GM23338 (cell line): ENCODE measurements around the gene FABP6. TPM values are rescaled to one million over a fixed set of nuclear protein-coding genes. Genes with fewer than 3 reads are reported as not detected.

Source experiments
- ATAC-seq: fragments of 200-7000 bp; cut with Tn5 transposase; 3 replicates; pipeline ENCODE4 v1.9.1; 2020
- DNase-seq: peaks from one replicate; pipeline ENCODE4 v3.0.0-alpha.2; 2015; ENCODE audit warnings: low spot score
- H2AFZ ChIP-seq: fragments of 200-600 bp; sonication (generic); 2 replicates; pipeline ENCODE4 v1.8.0; 2016; ENCODE audit warnings: antibody characterized with exemption, mild to moderate bottlenecking, moderate library complexity
- H3F3A ChIP-seq: fragments of 200-600 bp; sonication (generic); replicated peaks from 2 replicates; pipeline ENCODE4 v1.8.0; 2017; ENCODE audit warnings: antibody characterized with exemption, mixed run types, low read depth
- H3K27ac ChIP-seq: fragments of 200-600 bp; sonication (generic); 2 replicates; pipeline ENCODE4 v1.6.1; 2016; ENCODE audit warnings: low read depth
- H3K27me3 ChIP-seq: fragments of 200-600 bp; sonication (generic); 2 replicates; pipeline ENCODE4 v1.8.0; 2016; ENCODE audit warnings: mild to moderate bottlenecking, mixed run types, moderate library complexity; ENCODE audit not compliant: insufficient read depth
- H3K36me3 ChIP-seq: fragments of 200-600 bp; sonication (generic); 2 replicates; pipeline ENCODE4 v1.8.0; 2016; ENCODE audit warnings: mild to moderate bottlenecking; ENCODE audit not compliant: insufficient read depth
- H3K4me1 ChIP-seq: fragments of 200-600 bp; sonication (generic); 2 replicates; pipeline ENCODE4 v1.8.0; 2016; ENCODE audit warnings: mild to moderate bottlenecking, moderate library complexity; ENCODE audit not compliant: insufficient read depth
- H3K4me2 ChIP-seq: fragments of 200-600 bp; sonication (generic); 2 replicates; pipeline ENCODE4 v1.7.1; 2017; ENCODE audit warnings: mixed run types
- H3K4me3 ChIP-seq: fragments of 200-600 bp; sonication (generic); 2 replicates; pipeline ENCODE4 v1.6.1; 2016; ENCODE audit warnings: mixed run types
- H3K79me2 ChIP-seq: fragments of 200-600 bp; sonication (generic); replicated peaks from 2 replicates; pipeline ENCODE4 v1.8.0; 2017; ENCODE audit warnings: mild to moderate bottlenecking; ENCODE audit not compliant: insufficient read depth
- H3K9me2 ChIP-seq: fragments of 200-600 bp; sonication (generic); 2 replicates; pipeline ENCODE4 v1.8.0; 2017; ENCODE audit not compliant: insufficient read depth
- H4K20me1 ChIP-seq: fragments of 200-600 bp; sonication (generic); replicated peaks from 2 replicates; pipeline ENCODE4 v1.8.0; 2017; ENCODE audit warnings: mild to moderate bottlenecking; ENCODE audit not compliant: insufficient read depth
- H3K27ac Mint-ChIP-seq: 2 replicates; pipeline ENCODE4 v1.8.0; 2020; ENCODE audit warnings: inconsistent platforms, mild to moderate bottlenecking, moderate library complexity, mixed read lengths
- H3K27me3 Mint-ChIP-seq: 3 replicates; pipeline ENCODE4 v1.8.0; 2022; ENCODE audit warnings: low read depth, mild to moderate bottlenecking, moderate library complexity, mixed read lengths, inconsistent platforms; ENCODE audit not compliant: insufficient read depth, poor library complexity
- H3K36me3 Mint-ChIP-seq: 3 replicates; pipeline ENCODE4 v1.8.0; 2021; ENCODE audit warnings: low read depth, mild to moderate bottlenecking, inconsistent platforms, moderate library complexity, mixed read lengths
- H3K4me1 Mint-ChIP-seq: 3 replicates; pipeline ENCODE4 v1.8.0; 2020; ENCODE audit warnings: mild to moderate bottlenecking, inconsistent platforms, mixed read lengths
- H3K4me3 Mint-ChIP-seq: 3 replicates; pipeline ENCODE4 v1.8.0; 2021; ENCODE audit warnings: moderate library complexity, mild to moderate bottlenecking, inconsistent platforms, mixed read lengths
- H3K9me3 Mint-ChIP-seq: 3 replicates; pipeline ENCODE4 v1.8.0; 2020; ENCODE audit warnings: moderate library complexity, mild to moderate bottlenecking, inconsistent platforms, mixed read lengths
- CREB1 ChIP-seq: fragments of 250-450 bp; sonication (Bioruptor Pico); IDR thresholded peaks from 2 replicates; pipeline ENCODE4 v1.5.0; 2020; ENCODE audit warnings: low read depth, mild to moderate bottlenecking, moderate library complexity
- CTCF ChIP-seq, 2 experiments: fragments of 200-600 bp in 1 of 2; sonication (generic) in 1 of 2; conservative IDR thresholded peaks; 2 replicates each; pipeline versions ENCODE4 v1.5.1 to v1.6.1; 2016 to 2017; ENCODE audit warnings: antibody characterized with exemption in 2 of 2, low read depth in 2 of 2, mild to moderate bottlenecking in 2 of 2, moderate library complexity in 1 of 2
- ETS1 ChIP-seq: IDR thresholded peaks from 2 replicates; pipeline ENCODE4 v1.6.1; 2016; ENCODE audit warnings: antibody characterized with exemption
- EZH2 ChIP-seq: fragments of 200-600 bp; sonication (generic); IDR thresholded peaks from one replicate; pipeline ENCODE4 v1.8.0; 2017; ENCODE audit warnings: antibody characterized with exemption, mild to moderate bottlenecking, low read depth; ENCODE audit not compliant: unreplicated experiment
- EZH2phosphoT487 ChIP-seq: fragments of 200-600 bp; sonication (generic); IDR thresholded peaks from one replicate; pipeline ENCODE4 v1.8.1; 2018; ENCODE audit warnings: antibody characterized with exemption; ENCODE audit not compliant: unreplicated experiment
- JUNB ChIP-seq: IDR thresholded peaks from one replicate; pipeline ENCODE4 v1.6.1; 2016; ENCODE audit warnings: antibody characterized with exemption; ENCODE audit not compliant: unreplicated experiment
- NANOG ChIP-seq: IDR thresholded peaks from 2 replicates; pipeline ENCODE4 v1.6.1; 2016; ENCODE audit warnings: antibody characterized with exemption, borderline replicate concordance
- POLR2AphosphoS5 ChIP-seq: IDR thresholded peaks from 2 replicates; pipeline ENCODE4 v1.6.1; 2016; ENCODE audit warnings: antibody characterized with exemption, low read depth
- REST ChIP-seq: IDR thresholded peaks from one replicate; pipeline ENCODE4 v1.6.1; 2018; ENCODE audit warnings: antibody characterized with exemption; ENCODE audit not compliant: unreplicated experiment
- STAT1 ChIP-seq: IDR thresholded peaks from one replicate; pipeline ENCODE4 v1.6.1; 2016; ENCODE audit warnings: antibody characterized with exemption; ENCODE audit not compliant: unreplicated experiment
- ZNF114 ChIP-seq: fragments of 250-450 bp; sonication (Bioruptor Pico); IDR thresholded peaks from 2 replicates; pipeline ENCODE4 v1.5.0; 2020; ENCODE audit warnings: mild to moderate bottlenecking, moderate library complexity
- ZNF331 ChIP-seq: fragments of 250-450 bp; sonication (Bioruptor Pico); IDR thresholded peaks from 2 replicates; pipeline ENCODE4 v1.5.0; 2020; ENCODE audit warnings: low read depth, mild to moderate bottlenecking, moderate library complexity
- ZNF462 ChIP-seq: fragments of 250-450 bp; sonication (Bioruptor Pico); IDR thresholded peaks from 2 replicates; pipeline ENCODE4 v1.5.0; 2020; ENCODE audit warnings: mild to moderate bottlenecking, moderate library complexity
- polyA plus RNA-seq: library from polyadenylated mRNA; unstranded; fragments of >200 nt; fragmentation: Nextera tagmentation; extraction: Ambion mirVana; gene quantifications from 2 replicates; pipeline ENCODE4 v1.2.1, GENCODE V29; 2016
- total RNA-seq: library from RNA; depleted of rRNA; stranded (reverse); fragments of >200 nt; shearing (Covaris generic); gene quantifications from 2 replicates; pipeline ENCODE4 v1.2.3, GENCODE V29; 2014

Gene FABP6
- total and polyA plus RNA-seq, 2 experiments from 2014 or later, result 2.2 to 7.5 TPM

- H3K27me3 Mint-ChIP-seq, result no peaks in the 10 kb centered on the region
- peak overlapping the region; percentile 76 for H3K27ac ChIP-seq
- peaks cover 32% of the 10 kb centered on the region for H3K36me3 Mint-ChIP-seq
- H3K4me1 ChIP-seq, result peaks cover 36% of the 10 kb centered on the region
- peaks cover 11% of the 10 kb centered on the region for H3F3A ChIP-seq
- peak overlapping the region; percentile 94 for H3K27ac Mint-ChIP-seq
- no peaks in the 10 kb centered on the region for H3K27me3 ChIP-seq
- H3K36me3 ChIP-seq, result peaks cover 7% of the 10 kb centered on the region; the same call in 1 of the 2 replicates
- no peaks in the 10 kb centered on the region for H4K20me1 ChIP-seq
- peak overlapping the region; percentile 38; the same call in 1 of the 3 replicates for H3K4me3 Mint-ChIP-seq
- TF ChIP-seq ETS1 (no peak), POLR2AphosphoS5 (no peak), EZH2 (no peak), EZH2phosphoT487 (no peak), ZNF114 (CRISPR knock-in tag) (no peak), ZNF331 (CRISPR knock-in tag) (no peak), REST (no peak), CTCF (conservative IDR thresholded peaks at IDR 0.05; ENCODE audit: low read depth in 2 of 2) (no peak), JUNB (no peak), NANOG (no peak), CREB1 (no peak), ZNF462 (CRISPR knock-in tag) (no peak), STAT1 (no peak)
- H3K4me2 ChIP-seq, result peak overlapping the region; percentile 64
- DNase-seq (peak; percentile 62), ATAC-seq (peak; percentile 10; the same call in 2 of the 3 replicates)
- no peak overlapping the region for H3K4me3 ChIP-seq
- H3K9me3 Mint-ChIP-seq, result no peaks in the 10 kb centered on the region
- H3K9me2 ChIP-seq, result no peaks in the 10 kb centered on the region
- peaks cover 9% of the 10 kb centered on the region; the same call in 1 of the 2 replicates for H3K79me2 ChIP-seq
- peaks cover 51% of the 10 kb centered on the region for H3K4me1 Mint-ChIP-seq
- no peak overlapping the region for H2AFZ ChIP-seq
Measured at GRCh38 chr5:160271396-160271795, 42.1 kb downstream of the FABP6 start.
